ENCODE results near the gene ABHD12. TPM values are rescaled to one million over a fixed set of nuclear protein-coding genes. Genes with fewer than 3 reads are reported as not detected.
"Not testable (repeated sequence)": the region's sequence is repeated elsewhere in the genome, so short reads cannot be mapped to it uniquely, and the experiment has no call there.

Gene ABHD12
- total RNA-seq, 2 experiments from 2014 or later = 27.1 to 27.6 TPM

- H3K4me3 Mint-ChIP-seq = no peak overlapping the region
- peaks cover 9% of the 10 kb centered on the region for H3K36me3 Mint-ChIP-seq (ENCODE audit: low read depth)
- no peaks in the 10 kb centered on the region for H3K27me3 Mint-ChIP-seq
- no peak overlapping the region for H3K27ac Mint-ChIP-seq
- ChIA-PET CTCF (no interaction called here), POLR2A (no interaction called here)
- DNase-seq = no peak
- peaks cover 17% of the 10 kb centered on the region for H3K4me1 Mint-ChIP-seq
- no peaks in the 10 kb centered on the region for H3K9me3 Mint-ChIP-seq
Observed at GRCh38 chr20:25321262-25321831, 69.3 kb downstream of the ABHD12 start.

- DNase-seq = no peak
- CTCF ChIA-PET = no interaction called here
Observed at GRCh38 chr20:25320035-25320800, 70.4 kb downstream of the ABHD12 start.

GRCh38 chr20:25319241-25320034, 71.2 kb downstream of the ABHD12 start:
- Mint-ChIP-seq H3K4me1 (peaks cover 23% of the 10 kb centered on the region), H3K9me3 (no peaks in the 10 kb centered on the region), H3K27me3 (no peaks in the 10 kb centered on the region), H3K4me3 (no peak overlapping the region), H3K36me3 (ENCODE audit: low read depth) (peaks cover 9% of the 10 kb centered on the region), H3K27ac (no peak overlapping the region)
- DNase-seq = no peak
- POLR2A ChIA-PET = no interaction called here
- CTCF ChIA-PET = interaction anchor here (0.8 to 1.0 kb wide), 2 partner anchors 48 to 93 kb away, joined by 3 read pairs; no protein-coding TSS in a partner anchor

More at GRCh38 chr20:25320035-25320800, 70.4 kb downstream of the ABHD12 start:
- no peaks in the 10 kb centered on the region for H3K27me3 Mint-ChIP-seq
- no peaks in the 10 kb centered on the region for H3K9me3 Mint-ChIP-seq
- H3K4me1 Mint-ChIP-seq = peaks cover 23% of the 10 kb centered on the region
- H3K27ac Mint-ChIP-seq = no peak overlapping the region
- H3K36me3 Mint-ChIP-seq (ENCODE audit: low read depth) = peaks cover 9% of the 10 kb centered on the region
- H3K4me3 Mint-ChIP-seq = no peak overlapping the region
- POLR2A ChIA-PET = interaction anchor here (0.5 kb wide), 1 partner anchor 71 kb away, joined by 3 read pairs; the partner anchor contains the start of gene ABHD12

GRCh38 chr20:25318471-25319240, 72.0 kb downstream of the ABHD12 start:
- DNase-seq = no peak
- no peaks in the 10 kb centered on the region for H3K9me3 Mint-ChIP-seq
- no peaks in the 10 kb centered on the region for H3K27me3 Mint-ChIP-seq
- ChIA-PET POLR2A (no interaction called here), CTCF (interaction anchor here (0.8 to 1.5 kb wide), 3 partner anchors 11 to 93 kb away, joined by 3 read pairs; no protein-coding TSS in a partner anchor)
- peaks cover 27% of the 10 kb centered on the region for H3K4me1 Mint-ChIP-seq
- H3K4me3 Mint-ChIP-seq = no peak overlapping the region
- H3K36me3 Mint-ChIP-seq (ENCODE audit: low read depth) = peaks cover 8% of the 10 kb centered on the region
- H3K27ac Mint-ChIP-seq = peak overlapping the region; percentile 50

- Mint-ChIP-seq H3K36me3 (ENCODE audit: low read depth) (peaks cover 6% of the 10 kb centered on the region), H3K27ac (peak overlapping the region; percentile 67), H3K9me3 (no peaks in the 10 kb centered on the region), H3K4me1 (peaks cover 28% of the 10 kb centered on the region), H3K4me3 (no peak overlapping the region), H3K27me3 (no peaks in the 10 kb centered on the region)
- ChIA-PET POLR2A (no interaction called here), CTCF (interaction anchor here (1.5 kb wide), 1 partner anchor 10 kb away, joined by 3 read pairs; no protein-coding TSS in a partner anchor)
- no peak for DNase-seq
Observed at GRCh38 chr20:25317351-25318075, 73.1 kb downstream of the ABHD12 start.

- Mint-ChIP-seq H3K27ac (peak overlapping the region; percentile 67), H3K4me1 (peaks cover 29% of the 10 kb centered on the region), H3K9me3 (no peaks in the 10 kb centered on the region), H3K36me3 (ENCODE audit: low read depth) (peaks cover 3% of the 10 kb centered on the region), H3K27me3 (no peaks in the 10 kb centered on the region), H3K4me3 (no peak overlapping the region)
- DNase-seq = no peak
- CTCF ChIA-PET = interaction anchor here (1.1 kb wide), 1 partner anchor 17 kb away, joined by 4 read pairs; no protein-coding TSS in a partner anchor
- POLR2A ChIA-PET = no interaction called here
Observed at GRCh38 chr20:25316506-25317190, 74.0 kb downstream of the ABHD12 start.

- POLR2A ChIA-PET = no interaction called here
- Mint-ChIP-seq H3K9me3 (no peaks in the 10 kb centered on the region), H3K27ac (peak overlapping the region; percentile 0), H3K4me3 (no peak overlapping the region), H3K4me1 (peaks cover 38% of the 10 kb centered on the region), H3K27me3 (no peaks in the 10 kb centered on the region), H3K36me3 (ENCODE audit: low read depth) (peaks cover 2% of the 10 kb centered on the region)
- no peak for DNase-seq
- CTCF ChIA-PET = interaction anchor here (1.1 kb wide), 1 partner anchor 16 kb away, joined by 4 read pairs; no protein-coding TSS in a partner anchor
Observed at GRCh38 chr20:25315418-25316210, 75.0 kb downstream of the ABHD12 start.

GRCh38 chr20:25314497-25315417, 75.9 kb downstream of the ABHD12 start:
- no peak overlapping the region for H3K4me3 Mint-ChIP-seq
- H3K9me3 Mint-ChIP-seq = no peaks in the 10 kb centered on the region
- POLR2A ChIA-PET = no interaction called here
- CTCF ChIA-PET = interaction anchor here (0.5 to 1.0 kb wide), 4 partner anchors 25 to 278 kb away, joined by 3 read pairs; no protein-coding TSS in a partner anchor
- no peaks in the 10 kb centered on the region for H3K27me3 Mint-ChIP-seq
- peaks cover 44% of the 10 kb centered on the region for H3K4me1 Mint-ChIP-seq
- H3K36me3 Mint-ChIP-seq (ENCODE audit: low read depth) = peaks cover 2% of the 10 kb centered on the region
- no peak for DNase-seq
- peak overlapping the region; percentile 19 for H3K27ac Mint-ChIP-seq

- peak; percentile 21 for DNase-seq
- H3K9me3 Mint-ChIP-seq = no peaks in the 10 kb centered on the region
- ChIA-PET CTCF (interaction anchor here (1.0 kb wide), 1 partner anchor 26 kb away, joined by 3 read pairs; no protein-coding TSS in a partner anchor), POLR2A (no interaction called here)
- H3K36me3 Mint-ChIP-seq (ENCODE audit: low read depth) = peaks cover 2% of the 10 kb centered on the region
- no peaks in the 10 kb centered on the region for H3K27me3 Mint-ChIP-seq
- peak overlapping the region; percentile 72 for H3K27ac Mint-ChIP-seq
- no peak overlapping the region for H3K4me3 Mint-ChIP-seq
- peaks cover 50% of the 10 kb centered on the region for H3K4me1 Mint-ChIP-seq
Observed at GRCh38 chr20:25313593-25313992, 77.0 kb downstream of the ABHD12 start.

- POLR2A ChIA-PET; H3K36me3 Mint-ChIP-seq (ENCODE audit: low read depth); DNase-seq; H3K9me3 Mint-ChIP-seq; H3K27me3 Mint-ChIP-seq; H3K27ac Mint-ChIP-seq; H3K4me3 Mint-ChIP-seq; CTCF ChIA-PET: not testable (repeated sequence)
- H3K4me1 Mint-ChIP-seq = peaks cover 50% of the 10 kb centered on the region
Observed at GRCh38 chr20:25312716-25313115, 77.9 kb downstream of the ABHD12 start.

All from activated CD4-positive, alpha-beta T cell treated with anti-CD3 and anti-CD28 coated beads, Interleukin-2, amount 10 ng/mL, durations not matched to agents 7 days and 5 days (primary cell).